Heart right ventricle (tissue), 16 donors: ENCODE data around the gene FBN1. TPM values are rescaled to one million over a fixed set of nuclear protein-coding genes. Genes with fewer than 3 reads are reported as not detected.

ENCODE experiments used
- ATAC-seq, 8 donors: fragments of 200-7000 bp; cut with Tn5 transposase; one replicate each; pipeline ENCODE4 v1.9.1; 2020; ENCODE audit warnings: mild to moderate bottlenecking in 8 of 8, moderate library complexity in 8 of 8, moderate number of reproducible peaks in 1 of 8
- DNase-seq, 2 donors: peaks; one replicate each; pipeline ENCODE4 v3.0.0-alpha.2; 2020
- H3K27ac ChIP-seq, 10 donors: fragments of 200-600 bp; sonication (generic) in 2 of 10; one replicate each; pipeline versions ENCODE4 v1.5.0 to v1.8.0; 2020 to 2022; ENCODE audit warnings: mild to moderate bottlenecking in 3 of 10
- H3K27me3 ChIP-seq, 7 donors: fragments of 200-600 bp; one replicate each; pipeline ENCODE4 v1.8.0; 2021 to 2022; ENCODE audit warnings: mild to moderate bottlenecking in 2 of 7
- H3K36me3 ChIP-seq, 9 donors: fragments of 200-600 bp; sonication (generic) in 1 of 9; one replicate each; pipeline versions ENCODE4 v1.5.0 to v1.8.0; 2020 to 2022; ENCODE audit warnings: mild to moderate bottlenecking in 2 of 9
- H3K4me1 ChIP-seq, 9 donors: fragments of 200-600 bp; sonication (generic) in 1 of 9; one replicate each; pipeline versions ENCODE4 v1.5.0 to v1.8.0; 2020 to 2022; ENCODE audit warnings: mild to moderate bottlenecking in 4 of 9
- H3K4me3 ChIP-seq, 10 donors: fragments of 200-600 bp; sonication (generic) in 2 of 10; one replicate each; pipeline versions ENCODE4 v1.5.0 to v1.8.0; 2020 to 2022; ENCODE audit warnings: mild to moderate bottlenecking in 7 of 10, moderate library complexity in 2 of 10
- H3K9me3 ChIP-seq, 11 donors: fragments of 200-600 bp in 10 of 11; sonication (generic) in 2 of 11; one replicate each; pipeline versions ENCODE4 v1.5.0 to v1.8.0; 2013 to 2022; ENCODE audit warnings: mild to moderate bottlenecking in 2 of 11, control low read depth in 1 of 11, moderate library complexity in 1 of 11
- WGBS, 2 donors: extraction: QIAGEN DNeasy Blood & Tissue Kit; methylation state at CpG; one replicate each; pipeline ENCODE4 v1.1.7; 2013; ENCODE audit warnings: inconsistent platforms in 1 of 2; 5-methylcytosine and 5-hydroxymethylcytosine counted together
- intact Hi-C, 10 donors: fragments of 100-400 bp; cut with DNase I; formaldehyde crosslinking; loops; one replicate each; pipeline versions ENCODE4 v1.11.1 to v1.14.2; 2022
- polyA plus RNA-seq, 2 donors: library from polyadenylated mRNA; stranded (reverse); fragments of 200-250 nt; gene quantifications; one replicate each; pipeline ENCODE4 v1.2.3, GENCODE V29; 2013
- total RNA-seq, 10 donors: library from RNA; stranded (reverse); fragmentation: NEBNext Ultra II Directional in 3 of 10; extraction: Animal tissue kit (Norgen Biotek cat#: 25700) in 3 of 10; gene quantifications; one replicate each; pipeline versions ENCODE4 v1.2.1 to v1.2.4, GENCODE V29; 2021 to 2023
- TF ChIP-seq, protein P1 (sequence below), 9 donors: fragments of 200-600 bp; sonication (generic) in 2 of 9; IDR thresholded peaks; one replicate each; pipeline versions ENCODE4 v1.5.0 to v1.8.0; 2021 to 2022; ENCODE audit warnings: antibody characterized with exemption in 9 of 9, mild to moderate bottlenecking in 5 of 9, moderate library complexity in 1 of 9
- donor health status: Arrhythmogenic right ventricular cardiomyopathy.
- donor health status: ischemic (EF 13 %, LVEDD 7.1; RV severe dilation, severe dysfunction).
- donor health status: healthy with polysubstance abuse.
- donor health status: DM: no; HTN: yes; CAD: no.
- donor health status: DM: no; HTN: no; CAD: no.
- donor health status: ischemic (EF 25% LVEDD 6.9; RV normal size, moderate dysfunction).
- donor health status: ischemic (EF 25% LVEDD 5.7; RV mildly dilated, moderate dysfunction).
- donor health status: healthy.
- donor health status: DM: yes; HTN: yes; CAD: no.
- donor health status: Ischemic cardiomyopathy.
- donor health status: ischemic (EF 35%, LVEDD 5.7; RV mildly dilated, moderate dysfunction).
- donor health status: nonischemic (EF 11% LVEDD 7.7; RV severe dilation, severe dysfunction).
- donor health status: DM: yes; HTN: yes; CAD: no.
- donor health status: PGD.
- donor health status: ischemic (EF 29% LVEDD 5.4; RV normal size, mild dysfunction).
- donor health status: nonischemic (EF 23%, LVEDD 6.1; RV moderate dilation, normal function).

Gene FBN1
- total and polyA plus RNA-seq, 12 donors: 7.0 to 116 (median 31.1) TPM

DNA sequence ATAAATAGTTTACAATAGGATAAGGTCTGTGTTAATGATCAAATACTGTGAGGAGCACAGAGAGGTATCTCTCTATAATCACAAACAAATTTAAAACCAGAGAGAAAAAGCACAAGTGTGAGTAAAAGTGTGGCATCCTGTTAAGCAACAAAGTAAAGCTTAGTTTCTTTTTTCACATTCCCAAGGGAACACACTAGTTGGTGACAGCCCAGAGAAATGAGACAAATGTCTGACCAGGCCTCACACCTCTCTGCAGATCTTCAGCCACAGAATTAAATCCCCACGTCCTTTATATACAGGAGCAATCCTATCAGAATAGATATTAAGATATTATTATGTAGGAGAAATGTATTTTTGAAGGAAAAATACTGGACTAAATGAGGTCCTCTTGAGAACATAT is 2.7 kb downstream of the FBN1 start:
- peaks cover 0 to 14% (median 0%) of the 10 kb centered on the region in 9 donors for H3K36me3 ChIP-seq
- peak overlapping the region; percentile 4 to 96 (median 89) for H3K4me3 ChIP-seq
- H3K27ac ChIP-seq: peak overlapping the region in 6 of 10 donors; percentile 12 to 93 (median 91)
- peaks cover 0 to 65% (median 21%) of the 10 kb centered on the region in 9 donors for H3K4me1 ChIP-seq
- TF ChIP-seq, protein P1, sequence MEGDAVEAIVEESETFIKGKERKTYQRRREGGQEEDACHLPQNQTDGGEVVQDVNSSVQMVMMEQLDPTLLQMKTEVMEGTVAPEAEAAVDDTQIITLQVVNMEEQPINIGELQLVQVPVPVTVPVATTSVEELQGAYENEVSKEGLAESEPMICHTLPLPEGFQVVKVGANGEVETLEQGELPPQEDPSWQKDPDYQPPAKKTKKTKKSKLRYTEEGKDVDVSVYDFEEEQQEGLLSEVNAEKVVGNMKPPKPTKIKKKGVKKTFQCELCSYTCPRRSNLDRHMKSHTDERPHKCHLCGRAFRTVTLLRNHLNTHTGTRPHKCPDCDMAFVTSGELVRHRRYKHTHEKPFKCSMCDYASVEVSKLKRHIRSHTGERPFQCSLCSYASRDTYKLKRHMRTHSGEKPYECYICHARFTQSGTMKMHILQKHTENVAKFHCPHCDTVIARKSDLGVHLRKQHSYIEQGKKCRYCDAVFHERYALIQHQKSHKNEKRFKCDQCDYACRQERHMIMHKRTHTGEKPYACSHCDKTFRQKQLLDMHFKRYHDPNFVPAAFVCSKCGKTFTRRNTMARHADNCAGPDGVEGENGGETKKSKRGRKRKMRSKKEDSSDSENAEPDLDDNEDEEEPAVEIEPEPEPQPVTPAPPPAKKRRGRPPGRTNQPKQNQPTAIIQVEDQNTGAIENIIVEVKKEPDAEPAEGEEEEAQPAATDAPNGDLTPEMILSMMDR (IDR thresholded peaks at IDR 0.05): no peak
- 52 to 63% methylated on average over 1 of the region's 1 CpG for WGBS, 2 donors
- intact Hi-C loops: loop anchor here in 6 of 10 donors (5.0 to 10.0 kb wide), 10 partner anchors 40 to 288 kb away; no protein-coding TSS in a partner anchor
- no peak for DNase-seq
- H3K27me3 ChIP-seq: peaks cover 0 to 30% (median 6%) of the 10 kb centered on the region in 7 donors
- no peak for ATAC-seq
- no peaks in the 10 kb centered on the region for H3K9me3 ChIP-seq

DNA sequence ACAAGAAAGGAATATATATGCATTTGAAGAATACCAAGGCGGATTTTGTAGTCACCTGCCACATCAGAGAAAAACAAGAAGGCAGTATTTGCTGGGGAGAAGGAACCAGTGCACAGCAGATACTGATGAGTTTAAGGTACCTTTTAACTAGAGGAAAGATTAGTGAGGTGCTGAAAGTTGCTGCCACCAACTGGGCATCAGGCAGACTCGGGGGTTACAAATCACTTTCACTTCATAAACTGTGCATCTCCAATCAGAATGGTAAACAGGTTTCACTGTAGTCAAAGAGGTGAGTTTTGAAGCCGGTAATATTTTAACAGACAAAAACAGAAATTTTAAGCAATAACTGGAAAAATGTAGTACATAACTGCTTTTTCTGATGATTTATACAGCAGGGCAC is 4.1 kb downstream of the FBN1 start:
- H3K4me1 ChIP-seq: peaks cover 0 to 62% (median 21%) of the 10 kb centered on the region in 9 donors
- intact Hi-C loops: loop anchor here in 6 of 10 donors (5.0 to 10.0 kb wide), 10 partner anchors 39 to 287 kb away; no protein-coding TSS in a partner anchor
- TF ChIP-seq, protein P1 (IDR thresholded peaks at IDR 0.05): peak; percentile 5 to 63 (median 33)

DNA sequence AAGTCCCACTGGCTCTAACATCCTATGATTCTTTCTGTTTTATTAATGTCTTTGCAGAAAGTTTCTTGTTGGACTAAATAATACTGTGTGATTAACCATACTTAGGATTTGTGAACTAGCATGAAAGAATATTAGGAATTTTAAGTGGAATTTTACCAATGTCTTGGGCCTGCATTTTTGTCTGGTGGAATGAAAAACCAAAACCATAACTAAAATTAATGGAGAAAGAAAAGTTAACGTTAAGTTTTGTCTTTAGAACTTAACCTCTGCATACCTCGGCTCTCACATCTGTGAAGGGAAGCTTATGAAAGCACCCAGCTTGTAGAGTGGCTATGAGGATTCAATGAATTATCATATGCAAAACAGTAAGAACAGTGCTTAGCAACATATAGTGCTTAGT is 6.5 kb downstream of the FBN1 start:
- no peak overlapping the region for H3K4me3 ChIP-seq
- intact Hi-C loops: loop anchor here in 2 of 10 donors (10.0 kb wide), 2 partner anchors 104 to 274 kb away; no protein-coding TSS in a partner anchor
- TF ChIP-seq, protein P1 (IDR thresholded peaks at IDR 0.05): no peak
- H3K4me1 ChIP-seq: peaks cover 0 to 63% (median 22%) of the 10 kb centered on the region in 9 donors
- H3K9me3 ChIP-seq: no peaks in the 10 kb centered on the region
- H3K27ac ChIP-seq: no peak overlapping the region
- H3K36me3 ChIP-seq: peaks cover 0 to 21% (median 0%) of the 10 kb centered on the region in 9 donors
- H3K27me3 ChIP-seq: peaks cover 0 to 9% (median 0%) of the 10 kb centered on the region in 7 donors
- 79 to 81% methylated on average over 2 of the region's 2 CpGs for WGBS, 2 donors
- ATAC-seq: no peak
- DNase-seq: no peak

More for the DNA sequence above, 4.1 kb downstream of the FBN1 start:
- Histone ChIP-seq H3K27ac (peak overlapping the region in 2 of 10 donors; percentile 28 to 93), H3K4me3 (peak overlapping the region in 7 of 10 donors; percentile 6 to 96 (median 88)), H3K9me3 (no peaks in the 10 kb centered on the region), H3K27me3 (peaks cover 0 to 30% (median 6%) of the 10 kb centered on the region in 7 donors), H3K36me3 (peaks cover 0 to 20% (median 0%) of the 10 kb centered on the region in 9 donors)
- DNase-seq (no peak), ATAC-seq (no peak)
- WGBS, 2 donors: 57 to 59% methylated on average over 3 of the region's 3 CpGs

DNA sequence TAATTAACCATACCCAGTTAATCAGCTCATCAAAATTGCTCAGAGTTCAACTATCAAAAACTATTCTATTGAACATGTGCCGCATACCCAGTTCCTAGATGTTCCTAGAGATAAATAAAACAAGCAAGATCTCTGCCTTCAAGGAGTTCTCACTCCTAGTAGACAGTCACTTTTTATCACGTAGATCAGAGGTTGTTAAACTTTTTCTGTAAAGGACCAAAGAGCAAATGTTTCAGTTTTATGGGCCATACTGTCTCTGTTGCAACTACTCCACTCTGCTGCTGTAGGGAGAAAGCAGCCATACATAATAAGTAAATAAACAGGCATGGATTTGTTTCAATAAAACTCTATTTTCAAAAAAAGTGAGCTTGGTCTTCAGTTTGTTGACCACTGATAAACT is 7.9 kb downstream of the FBN1 start:
- Histone ChIP-seq H3K27ac (peak overlapping the region in 1 of 10 donors; percentile 32), H3K4me1 (peaks cover 0 to 56% (median 23%) of the 10 kb centered on the region in 9 donors), H3K4me3 (no peak overlapping the region), H3K9me3 (no peaks in the 10 kb centered on the region), H3K36me3 (peaks cover 0 to 21% (median 0%) of the 10 kb centered on the region in 9 donors), H3K27me3 (no peaks in the 10 kb centered on the region)
- ATAC-seq (no peak), DNase-seq (no peak)
- TF ChIP-seq, protein P1 (IDR thresholded peaks at IDR 0.05): no peak
- 95 to 96% methylated on average over 2 of the region's 2 CpGs for WGBS, 2 donors
- intact Hi-C loops: loop anchor here in 2 of 10 donors (10.0 kb wide), 2 partner anchors 103 to 273 kb away; no protein-coding TSS in a partner anchor
